HG02870 (cell line): ENCODE measurements around the gene PRUNE1.

ENCODE experiments used
- ATAC-seq: cut with Tn5 transposase; IDR thresholded peaks from one replicate; pipeline ENCODE4 v1.9.1; 2021; ENCODE audit warnings: mild to moderate bottlenecking, moderate library complexity; ENCODE audit not compliant: unreplicated experiment

Gene PRUNE1

GRCh38 chr1:150976879-150977694 lies 31.2 kb upstream of the PRUNE1 start:
- no peak for ATAC-seq

GRCh38 chr1:150979092-150980056 lies 28.9 kb upstream of the PRUNE1 start:
- peak; percentile 46 for ATAC-seq

- ATAC-seq, result no peak
Observed at GRCh38 chr1:150981177-150981804, 27.0 kb upstream of the PRUNE1 start.

GRCh38 chr1:150981805-150982712 lies 26.2 kb upstream of the PRUNE1 start, which contains the start of gene ANXA9:
TSS of gene ANXA9 (plus strand) at chr1:150982292. CDS start at chr1:150983106, 814 bp downstream.
- no peak for ATAC-seq

GRCh38 chr1:150985179-150985825 lies 22.9 kb upstream of the PRUNE1 start:
- no peak for ATAC-seq

- no peak for ATAC-seq
Observed at GRCh38 chr1:150987924-150988323, 20.3 kb upstream of the PRUNE1 start.

- ATAC-seq, result no peak
Observed at GRCh38 chr1:150992626-150993025, 15.6 kb upstream of the PRUNE1 start.

- no peak for ATAC-seq
Observed at GRCh38 chr1:150994248-150994647, 14.0 kb upstream of the PRUNE1 start.

- ATAC-seq, result no peak
Observed at GRCh38 chr1:150995460-150995859, 12.8 kb upstream of the PRUNE1 start.

GRCh38 chr1:150995896-150996295 lies 12.4 kb upstream of the PRUNE1 start:
- no peak for ATAC-seq

- ATAC-seq, result no peak
Observed at GRCh38 chr1:150997126-150997872, 10.9 kb upstream of the PRUNE1 start.

GRCh38 chr1:150997949-150998348 lies 10.3 kb upstream of the PRUNE1 start:
- ATAC-seq, result no peak

GRCh38 chr1:150999051-150999674 lies 9.1 kb upstream of the PRUNE1 start:
- no peak for ATAC-seq

GRCh38 chr1:150999926-151000325 lies 8.3 kb upstream of the PRUNE1 start:
- no peak for ATAC-seq

GRCh38 chr1:151000408-151000807 lies 7.8 kb upstream of the PRUNE1 start:
- no peak for ATAC-seq

- ATAC-seq, result no peak
Observed at GRCh38 chr1:151001602-151002001, 6.6 kb upstream of the PRUNE1 start.

- no peak for ATAC-seq
Observed at GRCh38 chr1:151002051-151002450, 6.2 kb upstream of the PRUNE1 start.

GRCh38 chr1:151002611-151003010 lies 5.6 kb upstream of the PRUNE1 start:
- no peak for ATAC-seq
